Suprapubic skin (tissue), 4 donors: ENCODE data around the gene HBS1L. TPM values are rescaled to one million over a fixed set of nuclear protein-coding genes. Genes with fewer than 3 reads are reported as not detected.

ENCODE experiments used
- DNase-seq, 2 donors: peaks; one replicate each; pipeline ENCODE4 v3.0.0-alpha.2; 2019; ENCODE audit warnings: low spot score in 2 of 2
- H3K27ac ChIP-seq: fragments of 200-600 bp; sonication (generic); one replicate; pipeline ENCODE4 v1.5.1; 2019
- H3K27me3 ChIP-seq: fragments of 200-600 bp; sonication (generic); one replicate; pipeline ENCODE4 v1.5.1; 2019
- H3K36me3 ChIP-seq: fragments of 200-600 bp; sonication (generic); one replicate; pipeline ENCODE4 v1.5.1; 2019
- H3K4me1 ChIP-seq: fragments of 200-600 bp; sonication (generic); one replicate; pipeline ENCODE4 v1.5.1; 2019
- H3K4me3 ChIP-seq: fragments of 200-600 bp; sonication (generic); one replicate; pipeline ENCODE4 v1.5.1; 2019; ENCODE audit warnings: mild to moderate bottlenecking
- H3K9me3 ChIP-seq: fragments of 200-600 bp; sonication (generic); one replicate; pipeline ENCODE4 v1.5.1; 2019
- EP300 ChIP-seq: sonication (generic); formaldehyde crosslinking; IDR thresholded peaks from one replicate; pipeline ENCODE4 v1.6.1; 2017; ENCODE audit warnings: antibody characterized with exemption
- POLR2A ChIP-seq, 2 donors: fragments of 450-650 bp; IDR thresholded peaks; one replicate each; pipeline ENCODE4 v1.6.1; 2017; ENCODE audit warnings: antibody characterized with exemption in 2 of 2, mild to moderate bottlenecking in 2 of 2, moderate library complexity in 2 of 2
- POLR2AphosphoS5 ChIP-seq, 3 donors: sonication (generic); formaldehyde crosslinking; IDR thresholded peaks; one replicate each; pipeline ENCODE4 v1.6.1; 2017; ENCODE audit warnings: antibody characterized with exemption in 3 of 3
- WGBS: methylation state at CpG from one replicate; pipeline ENCODE4 v1.1.5; 2018; 5-methylcytosine and 5-hydroxymethylcytosine counted together
- total RNA-seq, 4 donors: library from RNA; depleted of rRNA; stranded (reverse); fragments of >200 nt; gene quantifications; one replicate each; pipeline ENCODE4 v1.1.0, GENCODE V29; 2016
- TF ChIP-seq, protein P1 (sequence below), 2 donors: fragments of 200-600 bp in 1 of 2; fragments of 450-650 bp in 1 of 2; sonication (generic) in 1 of 2; IDR thresholded peaks; one replicate each; pipeline ENCODE4 v1.5.1; 2016 to 2019; ENCODE audit warnings: antibody characterized with exemption in 2 of 2, mild to moderate bottlenecking in 1 of 2, moderate library complexity in 1 of 2

Gene HBS1L
- total RNA-seq, 4 donors from 2014 or later, result 33.9 to 43.0 (median 36.1) TPM

DNA sequence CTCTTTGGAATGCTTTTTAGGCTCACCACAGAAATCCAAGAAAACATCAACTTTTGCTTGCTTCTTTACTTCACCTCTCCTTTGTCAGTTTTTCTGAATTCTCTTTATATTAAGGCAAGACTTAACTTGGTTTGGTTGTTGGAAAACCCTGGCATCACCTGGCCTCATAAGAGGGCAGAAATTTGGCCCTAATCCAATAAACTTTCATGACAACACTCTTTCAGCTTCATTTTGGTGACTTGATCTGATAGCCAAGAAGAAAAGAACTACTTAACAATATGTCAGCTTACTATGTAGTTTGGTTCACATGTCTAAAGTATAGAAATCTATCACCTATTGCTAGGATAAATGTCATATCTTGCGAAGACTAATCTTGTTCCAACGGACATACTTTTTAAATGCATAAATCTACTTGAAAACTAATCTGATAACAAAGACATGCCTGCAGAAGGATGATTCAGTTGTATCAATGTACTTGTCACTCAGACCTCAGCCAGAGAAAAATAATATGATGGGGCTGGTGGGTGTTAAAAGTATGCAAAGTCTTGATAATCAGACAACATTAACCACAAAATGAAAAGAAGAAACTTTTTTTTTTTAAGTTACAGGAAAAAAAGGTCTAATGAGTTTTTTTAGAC is 19.3 kb upstream of the HBS1L start:
- WGBS, result 64% methylated on average over 2 of the region's 2 CpGs
- Histone ChIP-seq H3K27me3 (no peaks in the 10 kb centered on the region), H3K36me3 (no peaks in the 10 kb centered on the region), H3K9me3 (no peaks in the 10 kb centered on the region), H3K27ac (no peak overlapping the region), H3K4me1 (no peaks in the 10 kb centered on the region), H3K4me3 (no peak overlapping the region)
- DNase-seq, result no peak
- TF ChIP-seq EP300 (no peak), POLR2A (IDR thresholded peaks at IDR 0.05) (no peak), POLR2AphosphoS5 (IDR thresholded peaks at IDR 0.05) (no peak)
- TF ChIP-seq, protein P1, sequence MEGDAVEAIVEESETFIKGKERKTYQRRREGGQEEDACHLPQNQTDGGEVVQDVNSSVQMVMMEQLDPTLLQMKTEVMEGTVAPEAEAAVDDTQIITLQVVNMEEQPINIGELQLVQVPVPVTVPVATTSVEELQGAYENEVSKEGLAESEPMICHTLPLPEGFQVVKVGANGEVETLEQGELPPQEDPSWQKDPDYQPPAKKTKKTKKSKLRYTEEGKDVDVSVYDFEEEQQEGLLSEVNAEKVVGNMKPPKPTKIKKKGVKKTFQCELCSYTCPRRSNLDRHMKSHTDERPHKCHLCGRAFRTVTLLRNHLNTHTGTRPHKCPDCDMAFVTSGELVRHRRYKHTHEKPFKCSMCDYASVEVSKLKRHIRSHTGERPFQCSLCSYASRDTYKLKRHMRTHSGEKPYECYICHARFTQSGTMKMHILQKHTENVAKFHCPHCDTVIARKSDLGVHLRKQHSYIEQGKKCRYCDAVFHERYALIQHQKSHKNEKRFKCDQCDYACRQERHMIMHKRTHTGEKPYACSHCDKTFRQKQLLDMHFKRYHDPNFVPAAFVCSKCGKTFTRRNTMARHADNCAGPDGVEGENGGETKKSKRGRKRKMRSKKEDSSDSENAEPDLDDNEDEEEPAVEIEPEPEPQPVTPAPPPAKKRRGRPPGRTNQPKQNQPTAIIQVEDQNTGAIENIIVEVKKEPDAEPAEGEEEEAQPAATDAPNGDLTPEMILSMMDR (IDR thresholded peaks at IDR 0.05), result no peak

DNA sequence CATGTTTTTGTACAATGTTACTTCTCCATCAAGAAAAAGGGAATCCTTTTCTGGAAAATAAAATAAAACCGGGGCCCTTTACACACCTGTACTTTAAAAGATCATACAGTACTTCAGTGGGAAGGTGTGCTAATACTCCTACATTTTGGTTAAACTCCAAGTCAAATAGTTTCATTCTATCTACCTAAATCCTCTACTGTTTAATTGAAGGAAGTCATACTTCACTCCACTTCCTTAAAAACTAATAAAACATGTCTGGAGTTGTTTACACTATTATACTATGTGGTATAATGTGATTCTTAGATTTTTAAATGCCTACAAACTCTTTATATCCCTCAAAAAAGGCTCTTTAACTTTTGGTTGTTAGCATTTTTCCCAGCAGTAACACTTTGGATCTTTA is 18.6 kb upstream of the HBS1L start:
- no peaks in the 10 kb centered on the region for H3K36me3 ChIP-seq
- no peaks in the 10 kb centered on the region for H3K4me1 ChIP-seq
- no peak overlapping the region for H3K27ac ChIP-seq
- no peak for TF ChIP-seq POLR2A (IDR thresholded peaks at IDR 0.05)
- TF ChIP-seq POLR2AphosphoS5 (IDR thresholded peaks at IDR 0.05), result no peak
- TF ChIP-seq, protein P1 (IDR thresholded peaks at IDR 0.05), result no peak
- TF ChIP-seq EP300, result no peak
- no peaks in the 10 kb centered on the region for H3K27me3 ChIP-seq
- 66% methylated on average over 1 of the region's 1 CpG for WGBS
- no peak for DNase-seq
- H3K9me3 ChIP-seq, result no peaks in the 10 kb centered on the region
- H3K4me3 ChIP-seq, result no peak overlapping the region

DNA sequence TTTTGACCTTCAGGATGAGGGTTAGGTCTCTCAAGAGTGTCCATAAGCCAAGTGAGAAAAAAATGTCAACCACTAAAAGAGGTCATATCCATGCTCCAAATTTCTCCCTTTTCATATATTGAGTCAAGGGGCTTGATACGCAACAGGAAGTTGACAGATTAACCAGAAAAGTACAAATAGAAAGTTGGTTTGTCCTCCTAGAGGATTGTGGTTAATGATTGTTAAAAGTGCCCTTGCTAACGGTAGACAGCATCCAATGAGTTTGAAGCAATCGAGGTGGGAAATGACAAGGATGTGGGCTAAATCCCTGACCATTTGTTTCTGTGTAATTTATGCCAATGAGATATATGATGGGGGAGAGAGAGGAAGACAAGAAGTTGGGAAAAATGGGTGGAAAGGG is 18.1 kb upstream of the HBS1L start:
- DNase-seq, result no peak
- Histone ChIP-seq H3K4me1 (no peaks in the 10 kb centered on the region), H3K36me3 (no peaks in the 10 kb centered on the region), H3K27ac (no peak overlapping the region), H3K9me3 (no peaks in the 10 kb centered on the region), H3K4me3 (no peak overlapping the region), H3K27me3 (no peaks in the 10 kb centered on the region)
- WGBS, result 81% methylated on average over 3 of the region's 3 CpGs
- TF ChIP-seq POLR2A (IDR thresholded peaks at IDR 0.05) (no peak), POLR2AphosphoS5 (IDR thresholded peaks at IDR 0.05) (no peak), EP300 (no peak)
- TF ChIP-seq, protein P1 (IDR thresholded peaks at IDR 0.05), result no peak

DNA sequence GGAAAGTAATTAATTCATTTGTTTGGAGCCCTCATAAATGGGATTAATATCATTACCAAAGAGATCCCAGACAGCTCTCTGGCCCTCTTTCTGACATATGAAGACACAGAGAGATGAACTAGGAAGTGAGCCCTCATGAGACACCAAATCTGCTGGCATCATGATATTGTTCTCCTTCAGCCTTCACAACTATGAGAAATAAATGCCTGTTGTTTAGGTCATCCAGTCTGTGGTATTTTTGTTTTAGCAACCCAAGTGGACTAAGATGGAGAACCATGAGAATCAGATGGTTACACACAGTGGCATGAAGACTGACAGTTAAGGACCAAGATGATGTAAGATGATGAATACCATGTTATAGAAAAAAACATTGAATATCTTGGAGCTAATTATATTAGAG is 16.9 kb upstream of the HBS1L start:
- TF ChIP-seq EP300 (no peak), POLR2A (IDR thresholded peaks at IDR 0.05) (no peak), POLR2AphosphoS5 (IDR thresholded peaks at IDR 0.05) (no peak)
- TF ChIP-seq, protein P1 (IDR thresholded peaks at IDR 0.05), result no peak
- Histone ChIP-seq H3K27me3 (no peaks in the 10 kb centered on the region), H3K9me3 (no peaks in the 10 kb centered on the region), H3K27ac (no peak overlapping the region), H3K4me1 (no peaks in the 10 kb centered on the region), H3K36me3 (no peaks in the 10 kb centered on the region), H3K4me3 (no peak overlapping the region)
- DNase-seq, result no peak

DNA sequence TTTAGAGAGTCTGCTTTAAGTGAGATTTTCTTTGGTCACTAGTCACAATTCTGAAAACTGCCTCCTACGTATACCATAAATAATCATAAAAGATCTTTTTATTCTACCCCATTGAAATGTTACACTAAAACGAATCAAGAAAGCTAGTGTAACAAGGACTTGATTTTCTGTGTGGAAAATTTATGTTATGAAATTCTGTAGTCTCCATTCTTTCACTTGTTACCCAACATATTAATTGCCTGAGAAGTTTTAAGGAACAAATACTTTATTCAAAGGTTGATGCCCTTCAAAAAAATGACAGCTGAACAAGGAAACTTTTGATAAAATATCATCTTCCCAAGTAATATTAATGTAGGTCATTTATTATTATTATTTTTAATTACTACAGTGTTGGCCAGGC is 13.3 kb upstream of the HBS1L start:
- no peaks in the 10 kb centered on the region for H3K27me3 ChIP-seq
- no peaks in the 10 kb centered on the region for H3K9me3 ChIP-seq
- no peaks in the 10 kb centered on the region for H3K36me3 ChIP-seq
- H3K4me1 ChIP-seq, result no peaks in the 10 kb centered on the region
- no peak for DNase-seq
- WGBS, result 80% methylated on average over 2 of the region's 2 CpGs
- no peak overlapping the region for H3K27ac ChIP-seq
- no peak overlapping the region for H3K4me3 ChIP-seq
- TF ChIP-seq POLR2AphosphoS5 (IDR thresholded peaks at IDR 0.05), result no peak
- no peak for TF ChIP-seq EP300
- no peak for TF ChIP-seq POLR2A (IDR thresholded peaks at IDR 0.05)
- TF ChIP-seq, protein P1 (IDR thresholded peaks at IDR 0.05), result no peak
